CD4-positive, alpha-beta T cell treated with Interleukin-17A for 1 hour (primary cell): ENCODE measurements around the gene U2AF2.

Experiments
- DNase-seq: peaks from one replicate; pipeline ENCODE4 v3.0.0-alpha.2; 2020

The U2AF2 gene

GRCh38 chr19:55660404-55660803 lies 5.6 kb downstream of the U2AF2 start:
- no peak for DNase-seq

- no peak for DNase-seq
Measured at GRCh38 chr19:55660991-55661390, 6.2 kb downstream of the U2AF2 start.

GRCh38 chr19:55661826-55662225 lies 7.0 kb downstream of the U2AF2 start:
- no peak for DNase-seq

DNA sequence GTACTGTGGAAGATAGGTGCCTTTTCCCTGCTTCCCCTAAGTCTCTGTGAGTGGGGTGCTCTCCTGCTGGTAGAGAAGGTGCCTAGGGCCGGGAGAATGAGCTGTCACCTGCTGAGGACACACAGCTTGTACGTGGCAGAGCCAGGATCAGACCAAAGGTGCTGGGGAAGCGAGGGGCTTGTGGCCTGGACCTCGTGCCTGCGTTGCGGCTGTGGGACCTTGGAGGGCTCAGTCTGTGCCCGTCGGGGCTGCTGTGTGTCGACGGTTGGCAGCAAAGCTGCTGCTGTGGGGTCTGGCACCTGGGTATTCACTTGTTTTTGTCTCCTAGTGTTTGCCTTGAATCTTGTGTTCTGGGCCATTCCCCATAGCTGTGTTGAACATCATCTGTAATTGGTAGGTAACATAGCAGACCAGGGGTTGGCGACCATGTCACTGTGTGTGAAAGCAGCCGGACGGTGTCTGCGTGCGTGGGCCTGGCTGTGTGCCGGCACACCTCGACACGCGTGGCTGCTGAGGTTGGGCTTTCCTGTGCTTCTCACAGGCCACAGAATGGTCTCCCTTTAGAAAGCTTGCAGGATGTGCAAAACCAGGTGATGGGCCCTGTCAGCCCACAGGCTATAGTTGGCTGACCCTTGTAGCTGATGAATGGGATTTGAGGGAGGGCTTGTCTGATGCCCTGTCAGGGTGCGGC lies 9.2 kb downstream of the U2AF2 start:
- no peak for DNase-seq

- no peak for DNase-seq
Measured at GRCh38 chr19:55666343-55667005, 11.6 kb downstream of the U2AF2 start.

DNA sequence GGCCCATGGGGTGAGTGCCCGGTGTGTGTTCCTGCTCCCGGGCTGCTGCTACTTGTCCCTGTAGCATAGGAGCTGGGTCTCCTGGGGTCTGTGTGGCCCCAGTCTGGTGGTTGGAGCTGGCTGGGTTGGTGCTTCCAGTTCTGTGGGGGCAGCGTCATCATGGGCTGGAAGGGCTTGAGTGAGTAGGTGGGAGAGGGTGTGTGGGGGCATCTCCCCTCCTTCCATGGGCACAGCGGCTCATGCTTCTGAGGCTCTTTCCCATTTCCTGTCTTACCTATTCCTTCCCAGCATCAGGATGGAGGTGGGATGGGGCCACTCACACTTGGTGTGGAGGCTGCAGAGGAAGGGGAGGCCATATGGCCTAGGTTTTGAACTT lies 12.2 kb downstream of the U2AF2 start:
- no peak for DNase-seq

- no peak for DNase-seq
Measured at GRCh38 chr19:55667511-55667910, 12.7 kb downstream of the U2AF2 start.

GRCh38 chr19:55667958-55668357 lies 13.1 kb downstream of the U2AF2 start:
- DNase-seq: no peak

GRCh38 chr19:55668603-55669348 lies 13.9 kb downstream of the U2AF2 start:
- no peak for DNase-seq

GRCh38 chr19:55669418-55670279 lies 14.8 kb downstream of the U2AF2 start:
- DNase-seq: no peak

- DNase-seq: no peak
Measured at GRCh38 chr19:55670280-55671053, 15.6 kb downstream of the U2AF2 start.

- DNase-seq: no peak
Measured at GRCh38 chr19:55671054-55671378, 16.2 kb downstream of the U2AF2 start.

GRCh38 chr19:55672418-55672817 lies 17.6 kb downstream of the U2AF2 start:
- DNase-seq: no peak

- DNase-seq: no peak
Measured at GRCh38 chr19:55673465-55673864, 18.6 kb downstream of the U2AF2 start.

- DNase-seq: no peak
Measured at GRCh38 chr19:55673889-55674288, 19.1 kb downstream of the U2AF2 start.

- DNase-seq: no peak
Measured at GRCh38 chr19:55674459-55674840, 19.6 kb downstream of the U2AF2 start.

DNA sequence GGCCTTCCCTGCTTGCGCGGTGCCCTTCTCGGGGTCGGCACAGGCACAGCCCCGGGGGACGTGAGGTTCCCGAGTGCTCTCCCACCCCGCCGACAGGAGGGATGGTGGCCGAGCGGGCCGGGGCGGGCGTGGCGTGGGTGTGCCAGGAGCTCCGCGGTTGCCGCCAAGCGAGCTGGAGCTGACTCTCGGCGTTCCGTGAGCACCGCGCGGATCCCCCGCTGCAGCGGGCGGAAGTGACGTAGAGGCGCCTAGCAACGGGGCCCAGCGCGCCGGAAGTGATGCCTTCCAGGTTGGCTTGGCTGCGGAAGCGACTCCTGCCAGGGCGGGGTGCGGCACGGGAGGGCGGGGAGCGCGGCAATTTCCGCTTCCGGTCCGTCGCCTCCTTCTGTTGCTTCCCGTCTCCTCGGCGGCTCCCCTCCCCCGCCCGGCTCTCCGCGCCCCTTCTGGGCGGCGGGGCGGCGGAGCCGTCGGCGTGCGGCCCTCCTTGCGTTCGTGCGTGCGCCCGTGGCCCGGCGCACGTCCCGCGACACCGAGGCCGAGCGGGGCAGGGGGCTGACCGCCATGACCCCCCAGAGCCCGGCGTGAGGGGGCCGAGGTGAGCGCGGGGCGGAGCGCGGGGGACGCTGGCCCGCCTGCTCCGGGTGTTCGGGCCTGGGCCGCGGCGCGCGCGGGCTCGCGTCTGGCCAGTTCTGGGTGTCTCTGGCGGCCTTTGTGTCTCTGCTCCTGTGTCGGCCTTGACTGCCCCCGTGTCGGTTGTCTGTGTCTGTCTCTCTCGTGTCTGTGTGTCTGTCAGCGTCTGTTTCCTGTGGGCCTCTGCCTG lies 20.2 kb downstream of the U2AF2 start, which contains the start of gene EPN1:
EPN1 (plus strand) TSS at position 386 of the 820 bp plus-strand sequence. CDS start 3,402 bp downstream, outside the sequence.
- peak; percentile 97 for DNase-seq

- no peak for DNase-seq
Measured at GRCh38 chr19:55675661-55676354, 21.0 kb downstream of the U2AF2 start.

- no peak for DNase-seq
Measured at GRCh38 chr19:55676383-55676782, 21.5 kb downstream of the U2AF2 start.

DNA sequence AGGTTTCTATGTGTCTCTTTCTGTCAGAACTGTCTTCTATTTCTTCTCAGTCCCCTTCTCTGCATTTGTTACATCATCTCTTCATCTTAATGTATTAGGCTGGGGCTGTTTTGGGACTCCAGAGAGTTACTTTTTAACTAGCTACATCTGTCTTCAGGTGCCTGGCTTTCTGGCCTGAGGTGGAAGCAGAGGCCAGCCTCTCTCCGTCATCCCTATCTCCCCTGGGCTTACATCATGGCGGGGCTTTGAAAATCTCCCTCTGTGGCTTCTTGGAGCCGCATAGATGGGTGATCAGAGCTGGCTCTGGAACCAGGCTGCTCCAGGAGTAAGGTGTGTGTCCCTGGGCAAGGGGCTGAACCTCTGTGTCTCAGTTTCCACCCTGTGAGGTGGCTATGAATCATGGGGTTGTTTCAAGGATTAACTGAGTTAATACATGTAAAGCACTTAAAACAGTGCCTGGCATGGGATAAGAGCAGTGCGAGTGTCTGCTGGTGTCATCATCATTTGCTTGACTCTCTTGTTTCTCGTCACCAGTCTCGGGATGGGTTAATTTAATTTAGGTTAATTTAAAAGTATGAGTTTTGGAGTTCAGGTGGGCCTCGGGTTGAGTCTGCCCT lies 22.2 kb downstream of the U2AF2 start:
- no peak for DNase-seq
